Stimulated activated CD8-positive, alpha-beta memory T cell treated with anti-CD3 and anti-CD28 coated beads, Interleukin-12 subunit alpha, Interleukin-12 subunit beta, amount 100 ng/mL, for 4 hours (primary cell): ENCODE measurements around the gene MCAM.

Experiments used
- DNase-seq: peaks from one replicate; pipeline ENCODE4 v3.0.0-alpha.2; 2020; ENCODE audit warnings: low read depth

The MCAM gene

GRCh38 chr11:119316729-119317591 lies at the start of gene MCAM:
MCAM (minus strand) TSS chr11:119317130; CDS start chr11:119317101, 29 bp downstream.
- DNase-seq = no peak

DNA sequence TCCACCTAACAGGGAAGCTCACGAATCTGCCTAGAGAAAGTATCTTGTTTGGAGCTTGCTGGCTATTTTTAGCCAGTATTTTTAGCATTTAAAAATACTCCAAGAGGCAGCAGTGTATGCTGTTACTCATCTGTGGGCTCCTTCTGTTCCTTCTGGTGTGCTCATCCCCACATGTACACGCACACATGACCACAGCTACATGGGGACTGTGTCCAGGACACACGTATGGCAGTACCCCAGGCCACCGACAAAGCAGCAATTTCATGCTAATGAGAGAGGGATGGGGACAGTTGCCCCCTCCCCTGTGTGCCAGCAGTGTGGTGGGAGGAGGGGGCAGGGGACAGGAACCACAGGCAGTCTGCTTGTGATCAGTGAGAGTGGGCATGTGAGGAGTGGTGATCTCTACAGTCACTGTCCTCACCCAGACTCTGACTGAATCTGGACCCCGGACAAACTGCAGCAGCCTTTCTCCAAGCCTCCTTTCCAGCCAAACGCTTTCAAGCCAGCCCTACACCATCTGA lies 48.2 kb upstream of the MCAM start:
- DNase-seq = no peak

GRCh38 chr11:119363851-119364590 lies 47.1 kb upstream of the MCAM start:
- peak; percentile 49 for DNase-seq

GRCh38 chr11:119363081-119363850 lies 46.3 kb upstream of the MCAM start:
- no peak for DNase-seq

GRCh38 chr11:119362741-119363080 lies 45.8 kb upstream of the MCAM start:
- DNase-seq = no peak

- no peak for DNase-seq
These were observed 45.2 kb upstream of the MCAM start for GRCh38 chr11:119361941-119362725.

- no peak for DNase-seq
These were observed 44.3 kb upstream of the MCAM start for GRCh38 chr11:119361056-119361787.

GRCh38 chr11:119359365-119360214 lies 42.7 kb upstream of the MCAM start:
- no peak for DNase-seq

GRCh38 chr11:119357074-119357473 lies 40.1 kb upstream of the MCAM start:
- DNase-seq = no peak

- DNase-seq = peak; percentile 41
These were observed 39.6 kb upstream of the MCAM start for GRCh38 chr11:119356349-119357031.

- no peak for DNase-seq
These were observed 38.3 kb upstream of the MCAM start for GRCh38 chr11:119355091-119355843.

DNA sequence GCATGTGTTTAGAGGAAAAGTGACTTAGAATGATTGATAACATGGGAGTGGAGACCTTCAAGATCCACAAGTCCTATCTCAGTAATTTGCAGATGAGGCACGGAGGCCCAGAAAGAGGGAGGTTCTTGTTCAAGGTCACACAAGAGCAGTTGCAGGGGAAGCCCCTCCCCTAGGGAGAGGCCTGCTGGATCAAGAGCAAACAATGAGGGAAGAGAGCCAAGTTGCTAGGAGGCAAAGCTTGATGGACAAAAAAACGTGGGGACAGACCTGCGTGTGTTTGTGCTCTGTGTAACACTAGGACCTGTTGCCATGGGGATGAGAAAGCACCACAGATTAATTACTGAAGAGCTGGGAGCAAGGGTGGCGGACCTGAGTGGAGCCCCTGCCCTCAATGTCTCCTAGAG lies 35.9 kb upstream of the MCAM start:
- DNase-seq = no peak

DNA sequence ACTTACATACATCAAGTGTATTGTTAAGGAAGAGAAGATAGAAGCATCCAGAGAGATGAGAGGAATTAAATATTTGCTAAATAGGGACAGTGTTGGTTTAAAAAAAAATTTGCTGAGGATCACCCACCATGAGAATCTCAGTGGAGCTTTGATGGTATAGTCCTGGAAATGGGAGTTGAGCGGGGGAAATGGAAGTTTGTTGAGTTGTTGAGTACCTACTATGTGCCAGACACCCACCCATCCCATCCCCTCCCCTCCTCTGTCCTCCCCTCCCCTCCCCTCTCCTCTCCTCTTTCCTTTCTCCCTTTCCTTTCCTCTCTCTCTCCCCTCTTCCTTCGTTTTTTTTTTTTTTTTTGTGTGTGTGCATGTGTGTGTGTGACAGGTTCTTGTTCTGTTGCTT lies 34.3 kb upstream of the MCAM start:
- DNase-seq = no peak

DNA sequence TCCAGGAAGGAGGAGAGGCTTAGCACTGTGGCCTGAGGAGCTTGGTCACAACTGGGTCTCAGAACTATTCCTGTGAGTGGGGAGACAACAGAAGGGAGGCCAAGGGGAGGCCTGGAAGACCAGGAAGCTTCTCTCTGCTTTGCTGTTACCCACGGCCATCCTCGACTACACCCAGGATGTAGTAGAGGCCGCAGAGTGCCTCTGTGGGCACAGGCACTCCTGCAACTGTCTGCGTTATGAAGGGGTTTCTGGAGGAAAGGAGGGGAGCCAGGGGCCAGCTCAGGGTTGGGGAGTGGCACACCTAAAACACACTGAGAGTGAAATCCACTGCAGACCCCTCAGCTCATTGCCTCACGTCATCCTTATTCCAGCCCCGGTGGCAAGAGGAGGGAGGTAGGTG lies 33.4 kb upstream of the MCAM start:
- DNase-seq = no peak

DNA sequence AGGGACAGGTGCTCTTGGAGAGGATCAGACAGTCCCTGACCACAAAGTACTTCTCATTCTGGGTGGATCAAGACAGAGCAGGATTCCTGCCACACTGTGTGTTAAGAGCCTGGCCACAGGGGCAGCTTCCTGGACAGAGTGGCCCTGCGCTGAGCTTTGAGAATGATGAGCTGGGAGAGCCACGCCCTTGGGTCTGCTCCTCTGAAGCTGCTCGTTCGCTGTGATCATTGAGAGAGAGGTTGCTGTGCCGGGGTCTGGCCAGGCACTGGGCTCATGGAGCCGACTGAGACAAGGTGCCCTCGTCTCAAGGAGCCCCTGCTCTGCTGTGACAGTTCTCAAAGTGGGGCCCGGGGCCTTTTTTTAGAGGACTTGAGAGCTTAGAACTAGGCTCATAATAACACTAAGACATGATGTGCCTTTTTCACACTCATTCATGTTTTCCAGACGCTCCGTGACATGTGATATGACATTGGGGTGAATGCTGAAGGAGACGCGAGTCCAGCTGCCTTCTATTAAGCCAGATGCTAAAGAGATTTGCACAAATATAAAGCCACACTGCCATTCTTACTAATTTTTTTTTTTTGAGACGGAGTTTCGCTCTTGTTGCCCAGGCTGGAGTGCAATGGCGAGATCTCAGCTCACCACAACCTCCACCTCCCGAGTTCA lies 31.1 kb upstream of the MCAM start:
- DNase-seq = no peak

DNA sequence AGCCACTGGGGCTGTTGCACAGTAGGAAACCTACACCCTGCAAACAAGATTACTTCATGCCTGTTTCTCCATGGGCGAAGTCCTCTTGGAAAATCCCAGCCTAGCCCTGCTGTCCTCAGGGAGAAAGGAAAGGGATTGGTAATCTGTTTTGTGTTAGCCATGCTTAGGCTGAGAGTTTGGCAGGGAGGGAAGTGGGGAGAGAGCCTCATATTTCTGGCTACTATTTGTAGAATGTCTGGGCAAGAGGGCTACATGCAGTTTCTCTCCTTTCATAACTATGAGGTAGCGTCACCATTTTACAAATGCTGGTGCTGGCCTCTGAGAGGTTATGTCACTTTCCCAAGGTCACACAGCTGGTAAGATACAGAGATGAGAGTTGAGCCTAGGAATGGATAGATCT lies 30.3 kb upstream of the MCAM start:
- no peak for DNase-seq

DNA sequence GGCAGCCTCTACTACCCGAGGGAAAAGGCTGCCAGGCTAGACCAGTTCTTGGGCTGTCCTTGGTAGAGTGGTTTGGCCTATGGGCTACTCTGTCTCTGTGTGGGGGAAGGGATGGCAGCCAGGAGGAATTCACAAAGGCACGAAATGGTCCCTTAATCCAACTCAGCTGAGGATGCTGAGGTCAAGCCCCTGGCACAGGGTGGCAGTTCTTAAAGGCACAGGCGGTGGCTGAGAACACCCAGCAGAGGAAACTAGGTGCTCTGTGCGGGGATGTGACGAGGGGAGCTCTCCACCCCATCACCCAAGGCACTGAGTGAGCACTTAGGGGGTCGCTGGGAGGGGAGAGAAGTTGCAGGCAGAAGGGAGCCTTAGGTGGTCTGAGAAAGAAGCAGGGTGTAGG lies 29.7 kb upstream of the MCAM start, which contains the start of gene MFRP:
TSS of gene MFRP (minus strand) at position 101 of the 400 bp plus-strand sequence. CDS start 192 bp downstream, outside the sequence.
- DNase-seq = no peak

DNA sequence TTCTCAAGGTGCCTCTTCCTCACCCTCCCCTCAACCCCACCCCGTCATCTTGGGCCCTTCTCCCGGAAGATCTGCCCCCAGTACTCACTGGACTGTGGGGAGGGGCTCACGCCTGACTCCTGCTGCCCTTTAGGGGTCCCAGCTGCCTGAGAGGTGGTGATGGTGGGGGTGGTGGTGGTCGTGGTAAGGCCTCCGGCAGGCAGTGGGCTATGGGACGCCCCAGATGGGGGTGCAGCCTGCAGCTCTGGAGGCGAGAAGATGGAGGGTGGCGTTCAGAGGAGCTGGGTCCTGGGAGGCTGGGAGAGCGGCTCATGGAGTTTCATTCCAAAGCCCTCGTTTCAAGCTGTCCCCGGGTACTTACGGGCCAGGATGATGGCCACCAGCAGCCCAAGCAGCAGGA lies 28.8 kb upstream of the MCAM start:
- no peak for DNase-seq
